Measurements from ENCODE around the gene ZIC5. TPM values are rescaled to one million over a fixed set of nuclear protein-coding genes. Genes with fewer than 3 reads are reported as not detected.

Gene ZIC5
- total RNA-seq, 8 experiments from 2014 or later: 0.18 to 1.9 (median 0.33) TPM; not detected in 1

- peak overlapping the region; percentile 23 to 54 (median 28) for H3K4me3 ChIP-seq
- H3K4me1 ChIP-seq (replicated peaks in 1 of 2): peaks cover 0 to 10% of the 10 kb centered on the region in 2 donors
- peak; percentile 27 to 79 (median 66) for ATAC-seq (replicated peaks in 6 of 8)
- peak overlapping the region in 1 of 2 donors; percentile 49 for H3K27ac ChIP-seq
- WGBS, 10 experiments: 0 to 18% (median 0%) methylated on average over 3 to 13 of the region's 79 CpGs; no CpG with 5 or more reads in 3 of the 10 experiments
- in situ Hi-C loops (cut with MboI; ENCODE audit: low pct_unique_long_range_greater_than_20kb in 2 of 9, low sequenced_read_pairs in 9 of 9, unreplicated experiment in 9 of 9): no loop called here
These were observed 1.5 kb downstream of the ZIC5 start for GRCh38 chr13:99969919-99970650.

GRCh38 chr13:99969453-99969918 is 2.1 kb downstream of the ZIC5 start:
- peak overlapping the region; percentile 23 to 54 (median 28) for H3K4me3 ChIP-seq
- peak in 4 of 8 experiments; percentile 1 to 4 (median 3) for ATAC-seq (replicated peaks in 6 of 8)
- in situ Hi-C loops (cut with MboI; ENCODE audit: low pct_unique_long_range_greater_than_20kb in 2 of 9, low sequenced_read_pairs in 9 of 9, unreplicated experiment in 9 of 9): no loop called here
- H3K4me1 ChIP-seq (replicated peaks in 1 of 2): peaks cover 0 to 10% of the 10 kb centered on the region in 2 donors
- H3K27ac ChIP-seq: no peak overlapping the region
- 0 to 14% (median 12%) methylated on average over 1 to 11 of the region's 52 CpGs; no CpG with 5 or more reads in 6 of the 10 experiments for WGBS, 10 experiments

- peaks cover 0 to 10% of the 10 kb centered on the region in 2 donors for H3K4me1 ChIP-seq (replicated peaks in 1 of 2)
- H3K27ac ChIP-seq: no peak overlapping the region
- WGBS, 10 experiments: 0 to 9% (median 4%) methylated on average over 1 to 22 of the region's 81 CpGs; no CpG with 5 or more reads in 6 of the 10 experiments
- H3K4me3 ChIP-seq: peak overlapping the region; percentile 1 to 54 (median 28)
- in situ Hi-C loops (cut with MboI; ENCODE audit: low pct_unique_long_range_greater_than_20kb in 2 of 9, low sequenced_read_pairs in 9 of 9, unreplicated experiment in 9 of 9): no loop called here
- ATAC-seq (replicated peaks in 6 of 8): peak; percentile 16 to 84 (median 34)
These were observed 2.8 kb downstream of the ZIC5 start for GRCh38 chr13:99968521-99969452.

- no peak for ATAC-seq (replicated peaks in 6 of 8)
- Histone ChIP-seq H3K4me3 (peak overlapping the region; percentile 1 to 54 (median 28)), H3K4me1 (replicated peaks in 1 of 2) (peaks cover 0 to 10% of the 10 kb centered on the region in 2 donors), H3K27ac (no peak overlapping the region)
- WGBS, 10 experiments: 0 to 52% (median 11%) methylated on average over 2 to 14 of the region's 58 CpGs; no CpG with 5 or more reads in 1 of the 10 experiments
- in situ Hi-C loops (cut with MboI; ENCODE audit: low pct_unique_long_range_greater_than_20kb in 2 of 9, low sequenced_read_pairs in 9 of 9, unreplicated experiment in 9 of 9): no loop called here
These were observed 3.6 kb downstream of the ZIC5 start for GRCh38 chr13:99967869-99968520.

GRCh38 chr13:99967498-99967868 is 4.1 kb downstream of the ZIC5 start:
- WGBS, 10 experiments: 8 to 95% (median 37%) methylated on average over 2 to 9 of the region's 9 CpGs
- peak overlapping the region in 2 of 5 donors; percentile 39 to 54 for H3K4me3 ChIP-seq
- H3K4me1 ChIP-seq (replicated peaks in 1 of 2): peaks cover 0 to 10% of the 10 kb centered on the region in 2 donors
- no peak overlapping the region for H3K27ac ChIP-seq
- no peak for ATAC-seq (replicated peaks in 6 of 8)
- in situ Hi-C loops (cut with MboI; ENCODE audit: low pct_unique_long_range_greater_than_20kb in 2 of 9, low sequenced_read_pairs in 9 of 9, unreplicated experiment in 9 of 9): no loop called here

GRCh38 chr13:99966064-99966805 is 5.3 kb downstream of the ZIC5 start:
- H3K4me1 ChIP-seq (replicated peaks in 1 of 2): peaks cover 0 to 12% of the 10 kb centered on the region in 2 donors
- ATAC-seq (replicated peaks in 6 of 8): no peak
- 17 to 80% (median 58%) methylated on average over 1 to 8 of the region's 8 CpGs for WGBS, 10 experiments

GRCh38 chr13:99965329-99966000 is 6.1 kb downstream of the ZIC5 start:
- Histone ChIP-seq H3K4me3 (no peak overlapping the region), H3K27ac (no peak overlapping the region), H3K4me1 (replicated peaks in 1 of 2) (peaks cover 0 to 19% of the 10 kb centered on the region in 2 donors)
- 14 to 100% (median 90%) methylated on average over 1 to 6 of the region's 9 CpGs; no CpG with 5 or more reads in 4 of the 10 experiments for WGBS, 10 experiments
- in situ Hi-C loops (cut with MboI; ENCODE audit: low pct_unique_long_range_greater_than_20kb in 2 of 9, low sequenced_read_pairs in 9 of 9, unreplicated experiment in 9 of 9): no loop called here
- no peak for ATAC-seq (replicated peaks in 6 of 8)

More at GRCh38 chr13:99966064-99966805, 5.3 kb downstream of the ZIC5 start:
- Histone ChIP-seq H3K4me3 (no peak overlapping the region), H3K27ac (no peak overlapping the region)
- in situ Hi-C loops (cut with MboI; ENCODE audit: low pct_unique_long_range_greater_than_20kb in 2 of 9, low sequenced_read_pairs in 9 of 9, unreplicated experiment in 9 of 9): no loop called here

GRCh38 chr13:99963816-99964339 is 7.7 kb downstream of the ZIC5 start:
- H3K4me3 ChIP-seq: no peak overlapping the region
- peaks cover 0 to 21% of the 10 kb centered on the region in 2 donors for H3K4me1 ChIP-seq (replicated peaks in 1 of 2)
- H3K27ac ChIP-seq: no peak overlapping the region
- no peak for ATAC-seq (replicated peaks in 6 of 8)
- in situ Hi-C loops (cut with MboI; ENCODE audit: low pct_unique_long_range_greater_than_20kb in 2 of 9, low sequenced_read_pairs in 9 of 9, unreplicated experiment in 9 of 9): no loop called here
- WGBS, 10 experiments: 6 to 57% (median 21%) methylated on average over 1 to 3 of the region's 3 CpGs

GRCh38 chr13:99962242-99962641 is 9.3 kb downstream of the ZIC5 start:
- WGBS, 10 experiments: 0 to 100% (median 73%) methylated on average over 1 of the region's 1 CpG; no CpG with 5 or more reads in 1 of the 10 experiments
- Histone ChIP-seq H3K4me1 (replicated peaks in 1 of 2) (peaks cover 11 to 35% of the 10 kb centered on the region in 2 donors), H3K4me3 (no peak overlapping the region), H3K27ac (no peak overlapping the region)
- no peak for ATAC-seq (replicated peaks in 6 of 8)
- in situ Hi-C loops (cut with MboI; ENCODE audit: low pct_unique_long_range_greater_than_20kb in 2 of 9, low sequenced_read_pairs in 9 of 9, unreplicated experiment in 9 of 9): no loop called here

- Histone ChIP-seq H3K4me1 (replicated peaks in 1 of 2) (peaks cover 11 to 41% of the 10 kb centered on the region in 2 donors), H3K27ac (no peak overlapping the region), H3K4me3 (no peak overlapping the region)
- 22 to 52% (median 41%) methylated on average over 1 to 8 of the region's 8 CpGs; no CpG with 5 or more reads in 2 of the 10 experiments for WGBS, 10 experiments
- in situ Hi-C loops (cut with MboI; ENCODE audit: low pct_unique_long_range_greater_than_20kb in 2 of 9, low sequenced_read_pairs in 9 of 9, unreplicated experiment in 9 of 9): no loop called here
- ATAC-seq (replicated peaks in 6 of 8): no peak
These were observed 9.9 kb downstream of the ZIC5 start for GRCh38 chr13:99961636-99962035.

- H3K4me3 ChIP-seq: no peak overlapping the region
- no peak overlapping the region for H3K27ac ChIP-seq
- peak in 2 of 8 experiments; percentile 5 to 26 for ATAC-seq (replicated peaks in 6 of 8)
- 0 to 54% (median 20%) methylated on average over 1 to 5 of the region's 13 CpGs; no CpG with 5 or more reads in 3 of the 10 experiments for WGBS, 10 experiments
- peaks cover 11 to 44% of the 10 kb centered on the region in 2 donors for H3K4me1 ChIP-seq (replicated peaks in 1 of 2)
- in situ Hi-C loops (cut with MboI; ENCODE audit: low pct_unique_long_range_greater_than_20kb in 2 of 9, low sequenced_read_pairs in 9 of 9, unreplicated experiment in 9 of 9): no loop called here
These were observed 10.8 kb downstream of the ZIC5 start for GRCh38 chr13:99960663-99961311.
